Gastroesophageal sphincter (tissue), 4 donors: ENCODE data around the gene TAAR8. TPM values are rescaled to one million over a fixed set of nuclear protein-coding genes. Genes with fewer than 3 reads are reported as not detected.

Experiments
- ATAC-seq: fragments of 150-250 bp; one replicate; pipeline ENCODE4 v1.9.1; 2016; ENCODE audit warnings: mild to moderate bottlenecking, moderate library complexity
- H3K27ac ChIP-seq, 4 donors: fragments of 200-600 bp; sonication (generic) in 3 of 4; 1 replicate in 3 of 4; 2 replicates in 1 of 4; pipeline ENCODE4 v1.5.1; 2016 to 2019
- H3K27me3 ChIP-seq: fragments of 200-600 bp; sonication (generic); one replicate; pipeline ENCODE4 v1.5.1; 2019
- H3K36me3 ChIP-seq, 2 donors: fragments of 200-600 bp; sonication (generic); one replicate each; pipeline ENCODE4 v1.5.1; 2019; ENCODE audit warnings: control low read depth in 1 of 2
- H3K4me1 ChIP-seq, 3 donors: fragments of 200-600 bp; sonication (generic); 1 replicate in 2 of 3; 2 replicates in 1 of 3; pipeline ENCODE4 v1.5.1; 2016 to 2019; ENCODE audit warnings: control low read depth in 2 of 3
- H3K4me3 ChIP-seq, 2 donors: fragments of 200-600 bp; sonication (generic); one replicate each; pipeline ENCODE4 v1.5.1; 2019; ENCODE audit warnings: mild to moderate bottlenecking in 1 of 2, moderate library complexity in 1 of 2
- H3K9me3 ChIP-seq, 3 donors: fragments of 200-600 bp; sonication (generic); one replicate each; pipeline ENCODE4 v1.5.1; 2017 to 2019; ENCODE audit warnings: control low read depth in 2 of 3
- CTCF ChIP-seq, 4 experiments: fragments of 200-600 bp in 2 of 4; fragments of 450-650 bp in 2 of 4; sonication (generic) in 1 of 4; IDR thresholded peaks; one replicate each; pipeline ENCODE4 v1.5.1; 2017 to 2019; ENCODE audit warnings: antibody characterized with exemption in 4 of 4, mild to moderate bottlenecking in 2 of 4, moderate library complexity in 2 of 4
- EP300 ChIP-seq: sonication (generic); formaldehyde crosslinking; IDR thresholded peaks from one replicate; pipeline ENCODE4 v1.6.1; 2017; ENCODE audit warnings: antibody characterized with exemption, mild to moderate bottlenecking
- POLR2A ChIP-seq, 2 donors: fragments of 450-650 bp; IDR thresholded peaks; one replicate each; pipeline ENCODE4 v1.6.1; 2017; ENCODE audit warnings: antibody characterized with exemption in 2 of 2, mild to moderate bottlenecking in 2 of 2, moderate library complexity in 1 of 2
- POLR2AphosphoS5 ChIP-seq: sonication (generic); formaldehyde crosslinking; IDR thresholded peaks from one replicate; pipeline ENCODE4 v1.6.1; 2017; ENCODE audit warnings: antibody characterized with exemption
- WGBS, 2 donors: methylation state at CpG; one replicate each; pipeline ENCODE4 v1.1.5; 2018; ENCODE audit warnings: low coverage in 1 of 2; 5-methylcytosine and 5-hydroxymethylcytosine counted together
- total RNA-seq, 4 donors: library from RNA; depleted of rRNA; stranded (reverse); fragments of >200 nt; gene quantifications; one replicate each; pipeline ENCODE4 v1.1.0, GENCODE V29; 2016

Gene TAAR8
- total RNA-seq, 4 donors from 2014 or later, result not detected

GRCh38 chr6:132513831-132514545 is 38.5 kb upstream of the TAAR8 start:
- Histone ChIP-seq H3K27me3 (no peaks in the 10 kb centered on the region), H3K9me3 (no peaks in the 10 kb centered on the region), H3K4me3 (no peak overlapping the region), H3K27ac (peak overlapping the region; percentile 18 to 93 (median 91)), H3K36me3 (no peaks in the 10 kb centered on the region), H3K4me1 (peaks cover 0 to 39% (median 8%) of the 10 kb centered on the region in 3 donors)
- 44 to 49% methylated on average over 3 of the region's 3 CpGs for WGBS, 2 donors
- ATAC-seq, result no peak
- no peak for TF ChIP-seq POLR2A (IDR thresholded peaks at IDR 0.05)
- TF ChIP-seq EP300, result no peak
- no peak for TF ChIP-seq CTCF (IDR thresholded peaks at IDR 0.05)
- TF ChIP-seq POLR2AphosphoS5, result no peak

GRCh38 chr6:132515386-132515785 is 37.1 kb upstream of the TAAR8 start:
- Histone ChIP-seq H3K27me3 (no peaks in the 10 kb centered on the region), H3K4me3 (no peak overlapping the region), H3K27ac (no peak overlapping the region), H3K4me1 (peaks cover 0 to 31% (median 8%) of the 10 kb centered on the region in 3 donors), H3K36me3 (no peaks in the 10 kb centered on the region), H3K9me3 (no peaks in the 10 kb centered on the region)
- no peak for ATAC-seq
- 61 to 90% methylated on average over 2 of the region's 2 CpGs for WGBS, 2 donors
- TF ChIP-seq CTCF (IDR thresholded peaks at IDR 0.05), result no peak
- no peak for TF ChIP-seq EP300
- TF ChIP-seq POLR2AphosphoS5, result no peak
- no peak for TF ChIP-seq POLR2A (IDR thresholded peaks at IDR 0.05)

GRCh38 chr6:132520953-132521352 is 31.5 kb upstream of the TAAR8 start:
- Histone ChIP-seq H3K27me3 (no peaks in the 10 kb centered on the region), H3K36me3 (no peaks in the 10 kb centered on the region), H3K4me3 (no peak overlapping the region), H3K4me1 (no peaks in the 10 kb centered on the region), H3K27ac (no peak overlapping the region), H3K9me3 (no peaks in the 10 kb centered on the region)
- ATAC-seq, result no peak
- TF ChIP-seq EP300, result no peak
- TF ChIP-seq POLR2A (IDR thresholded peaks at IDR 0.05), result no peak
- TF ChIP-seq CTCF (IDR thresholded peaks at IDR 0.05), result no peak
- no peak for TF ChIP-seq POLR2AphosphoS5
- WGBS, 2 donors, result 40 to 62% methylated on average over 2 of the region's 2 CpGs

- 81 to 100% methylated on average over 1 to 5 of the region's 5 CpGs for WGBS, 2 donors
- H3K4me1 ChIP-seq, result no peaks in the 10 kb centered on the region
- no peaks in the 10 kb centered on the region for H3K9me3 ChIP-seq
- no peaks in the 10 kb centered on the region for H3K36me3 ChIP-seq
- no peak for ATAC-seq
- no peak for TF ChIP-seq POLR2A (IDR thresholded peaks at IDR 0.05)
- no peak for TF ChIP-seq POLR2AphosphoS5
- no peak for TF ChIP-seq CTCF (IDR thresholded peaks at IDR 0.05)
- no peak for TF ChIP-seq EP300
- H3K27me3 ChIP-seq, result no peaks in the 10 kb centered on the region
- no peak overlapping the region for H3K4me3 ChIP-seq
- H3K27ac ChIP-seq, result no peak overlapping the region
Measured at GRCh38 chr6:132524646-132525045, 27.8 kb upstream of the TAAR8 start.

GRCh38 chr6:132525866-132526265 is 26.6 kb upstream of the TAAR8 start:
- H3K4me3 ChIP-seq, result no peak overlapping the region
- no peaks in the 10 kb centered on the region for H3K36me3 ChIP-seq
- H3K27ac ChIP-seq, result no peak overlapping the region
- no peak for TF ChIP-seq POLR2A (IDR thresholded peaks at IDR 0.05)
- no peak for TF ChIP-seq POLR2AphosphoS5
- no peak for TF ChIP-seq EP300
- TF ChIP-seq CTCF (IDR thresholded peaks at IDR 0.05), result no peak
- no peaks in the 10 kb centered on the region for H3K9me3 ChIP-seq
- no peaks in the 10 kb centered on the region for H3K27me3 ChIP-seq
- WGBS, 2 donors, result 50% methylated on average over 1 to 2 of the region's 4 CpGs
- no peak for ATAC-seq
- H3K4me1 ChIP-seq, result peaks cover 0 to 3% (median 0%) of the 10 kb centered on the region in 3 donors
